Body of pancreas (tissue), 4 donors: ENCODE results near the gene IKZF3. TPM values are rescaled to one million over a fixed set of nuclear protein-coding genes. Genes with fewer than 3 reads are reported as not detected.
A peak's percentile ranks its signal among the peaks of the same experiment; 100 is the strongest.
"Not testable (repeated sequence)": the region's sequence is repeated elsewhere in the genome, so short reads cannot be mapped to it uniquely, and the experiment has no call there.

Experiments used
- ATAC-seq: fragments of 150-250 bp; one replicate; pipeline ENCODE4 v1.9.1; 2016
- DNase-seq, 4 donors: peaks; one replicate each; pipeline ENCODE4 v3.0.0-alpha.2; 2019
- H3K27ac ChIP-seq, 4 donors: fragments of 200-600 bp; sonication (generic); 1 replicate in 3 of 4; 2 replicates in 1 of 4; pipeline versions ENCODE4 v1.5.1 to v1.6.1; 2016 to 2019; ENCODE audit warnings: mild to moderate bottlenecking in 1 of 4, mixed read lengths in 1 of 4, moderate library complexity in 1 of 4
- H3K27me3 ChIP-seq, 2 donors: fragments of 200-600 bp; sonication (generic); one replicate each; pipeline ENCODE4 v1.6.0; 2016; ENCODE audit warnings: mild to moderate bottlenecking in 1 of 2
- H3K36me3 ChIP-seq, 2 donors: fragments of 200-600 bp; sonication (generic); replicated peaks in 1 of 2; 2 replicates each; pipeline ENCODE4 v1.5.1; 2016; ENCODE audit warnings: low read depth in 2 of 2; ENCODE audit not compliant: insufficient read depth in 1 of 2
- H3K4me1 ChIP-seq: fragments of 200-600 bp; sonication (generic); one replicate; pipeline ENCODE4 v1.6.0; 2016
- H3K4me3 ChIP-seq, 2 donors: fragments of 200-600 bp; sonication (generic); 1 replicate in 1 of 2; 2 replicates in 1 of 2; pipeline ENCODE4 v1.5.1; 2016 to 2019
- H3K9me3 ChIP-seq, 3 donors: fragments of 200-600 bp; sonication (generic); 1 replicate in 2 of 3; 2 replicates in 1 of 3; pipeline ENCODE4 v1.5.1; 2016
- CTCF ChIP-seq, 7 experiments: fragments of 450-650 bp in 4 of 7; fragments of 200-600 bp in 3 of 7; sonication (generic) in 3 of 7; IDR thresholded peaks; one replicate each; pipeline ENCODE4 v1.5.1; 2016 to 2019; ENCODE audit warnings: antibody characterized with exemption in 7 of 7
- POLR2A ChIP-seq, 3 donors: fragments of 450-650 bp; IDR thresholded peaks; one replicate each; pipeline ENCODE4 v1.6.1; 2016; ENCODE audit warnings: antibody characterized with exemption in 3 of 3, mild to moderate bottlenecking in 2 of 3
- WGBS, 2 donors: methylation state at CpG; one replicate each; pipeline ENCODE4 v1.1.5; 2017; 5-methylcytosine and 5-hydroxymethylcytosine counted together
- intact Hi-C: fragments of 100-400 bp; cut with DNase I; formaldehyde crosslinking; loops from one replicate; pipeline ENCODE4 v1.15.1; 2023
- total RNA-seq, 2 donors: library from RNA; depleted of rRNA; stranded (reverse); fragments of >200 nt; gene quantifications; one replicate each; pipeline ENCODE4 v1.1.0, GENCODE V29; 2016

Gene IKZF3
- total RNA-seq, 2 donors from 2014 or later, result 0.78 to 0.99 TPM

- DNase-seq (no peak), ATAC-seq (no peak)
- H3K27me3 ChIP-seq, result no peaks in the 10 kb centered on the region
- H3K36me3 ChIP-seq, result peaks cover 0 to 11% of the 10 kb centered on the region in 2 donors
- no peak overlapping the region for H3K4me3 ChIP-seq
- 91 to 94% methylated on average over 4 of the region's 4 CpGs for WGBS, 2 donors
- peaks cover 15% of the 10 kb centered on the region for H3K4me1 ChIP-seq
- no peaks in the 10 kb centered on the region for H3K9me3 ChIP-seq
- H3K27ac ChIP-seq, result no peak overlapping the region
- no peak for TF ChIP-seq CTCF (IDR thresholded peaks at IDR 0.05)
- no peak for TF ChIP-seq POLR2A (IDR thresholded peaks at IDR 0.05)
- intact Hi-C loops, result no loop called here
Measured at GRCh38 chr17:39714234-39714633, 149.9 kb downstream of the IKZF3 start.

GRCh38 chr17:39711851-39712250 is 152.3 kb downstream of the IKZF3 start:
- Histone ChIP-seq H3K27ac (no peak overlapping the region), H3K36me3 (peaks cover 0 to 11% of the 10 kb centered on the region in 2 donors), H3K9me3 (no peaks in the 10 kb centered on the region), H3K27me3 (no peaks in the 10 kb centered on the region), H3K4me1 (peaks cover 28% of the 10 kb centered on the region), H3K4me3 (no peak overlapping the region)
- WGBS, 2 donors, result 86 to 89% methylated on average over 10 of the region's 10 CpGs
- no peak for DNase-seq
- intact Hi-C loops, result no loop called here
- no peak for ATAC-seq
- TF ChIP-seq CTCF (IDR thresholded peaks at IDR 0.05) (no peak), POLR2A (IDR thresholded peaks at IDR 0.05) (no peak)

GRCh38 chr17:39711071-39711470 is 153.0 kb downstream of the IKZF3 start:
- intact Hi-C loops, ATAC-seq, H3K27me3 ChIP-seq, H3K9me3 ChIP-seq, H3K27ac ChIP-seq, H3K4me3 ChIP-seq, DNase-seq: not testable (repeated sequence)
- 87 to 90% methylated on average over 11 of the region's 11 CpGs for whole genome bisulfite sequencing, 2 donors
- Histone ChIP-seq H3K4me1 (peaks cover 28% of the 10 kb centered on the region), H3K36me3 (peaks cover 0 to 11% of the 10 kb centered on the region in 2 donors)

GRCh38 chr17:39709998-39710964 is 153.8 kb downstream of the IKZF3 start:
- ATAC-seq (no peak), DNase-seq (no peak)
- Histone ChIP-seq H3K4me3 (no peak overlapping the region), H3K9me3 (no peaks in the 10 kb centered on the region), H3K27ac (no peak overlapping the region), H3K27me3 (no peaks in the 10 kb centered on the region), H3K4me1 (peaks cover 32% of the 10 kb centered on the region), H3K36me3 (peaks cover 0 to 9% of the 10 kb centered on the region in 2 donors)
- no peak for TF ChIP-seq POLR2A (IDR thresholded peaks at IDR 0.05)
- no peak for TF ChIP-seq CTCF (IDR thresholded peaks at IDR 0.05)
- WGBS, 2 donors, result 86 to 92% methylated on average over 13 to 20 of the region's 20 CpGs
- intact Hi-C loops, result no loop called here

- TF ChIP-seq CTCF (IDR thresholded peaks at IDR 0.05), result no peak
- WGBS, 2 donors, result 84 to 87% methylated on average over 14 of the region's 14 CpGs
- peak overlapping the region in 1 of 4 donors; percentile 97 for H3K27ac ChIP-seq
- no peaks in the 10 kb centered on the region for H3K27me3 ChIP-seq
- ATAC-seq, result no peak
- peaks cover 40% of the 10 kb centered on the region for H3K4me1 ChIP-seq
- no peak for DNase-seq
- no peak overlapping the region for H3K4me3 ChIP-seq
- peaks cover 0 to 8% of the 10 kb centered on the region in 2 donors for H3K36me3 ChIP-seq
- intact Hi-C loops, result no loop called here
- H3K9me3 ChIP-seq, result no peaks in the 10 kb centered on the region
Measured at GRCh38 chr17:39709319-39709997, 154.7 kb downstream of the IKZF3 start.
